Tibial nerve (tissue), 4 donors: ENCODE data around the gene KCNK1.

Experiments used
- EP300 ChIP-seq, 2 donors: sonication (generic); formaldehyde crosslinking; IDR thresholded peaks; one replicate each; pipeline ENCODE4 v1.6.1; 2017; ENCODE audit warnings: antibody characterized with exemption in 2 of 2, mild to moderate bottlenecking in 1 of 2
- POLR2A ChIP-seq, 2 donors: fragments of 450-650 bp; IDR thresholded peaks; one replicate each; pipeline ENCODE4 v1.6.1; 2017; ENCODE audit warnings: antibody characterized with exemption in 2 of 2, mild to moderate bottlenecking in 2 of 2, moderate library complexity in 2 of 2
- TF ChIP-seq, protein P1 (sequence below), 5 experiments: fragments of 200-600 bp in 3 of 5; fragments of 450-650 bp in 2 of 5; sonication (generic) in 3 of 5; IDR thresholded peaks; one replicate each; pipeline ENCODE4 v1.5.1; 2016 to 2019; ENCODE audit warnings: antibody characterized with exemption in 5 of 5, mild to moderate bottlenecking in 3 of 5, moderate library complexity in 2 of 5

DNA sequence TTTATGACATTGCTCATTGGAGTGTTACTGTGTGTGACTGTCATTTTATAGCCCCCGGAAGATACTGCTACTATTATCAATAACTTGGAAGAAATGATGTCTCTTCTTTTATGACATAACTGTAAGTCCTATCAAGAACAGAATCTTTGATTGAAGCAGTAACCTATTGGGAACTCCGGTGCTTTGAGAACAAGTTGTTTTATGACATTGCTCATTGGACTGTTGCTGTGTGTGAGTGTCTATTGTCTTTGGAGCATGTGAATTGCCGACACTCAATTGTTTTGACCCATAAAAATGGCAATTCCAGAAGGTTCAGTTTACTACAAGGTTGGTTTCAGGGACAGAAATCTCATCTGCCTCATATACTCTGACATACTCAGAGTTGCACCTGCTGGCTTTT, 8.0 kb downstream of the KCNK1 start:
- TF ChIP-seq, protein P1, sequence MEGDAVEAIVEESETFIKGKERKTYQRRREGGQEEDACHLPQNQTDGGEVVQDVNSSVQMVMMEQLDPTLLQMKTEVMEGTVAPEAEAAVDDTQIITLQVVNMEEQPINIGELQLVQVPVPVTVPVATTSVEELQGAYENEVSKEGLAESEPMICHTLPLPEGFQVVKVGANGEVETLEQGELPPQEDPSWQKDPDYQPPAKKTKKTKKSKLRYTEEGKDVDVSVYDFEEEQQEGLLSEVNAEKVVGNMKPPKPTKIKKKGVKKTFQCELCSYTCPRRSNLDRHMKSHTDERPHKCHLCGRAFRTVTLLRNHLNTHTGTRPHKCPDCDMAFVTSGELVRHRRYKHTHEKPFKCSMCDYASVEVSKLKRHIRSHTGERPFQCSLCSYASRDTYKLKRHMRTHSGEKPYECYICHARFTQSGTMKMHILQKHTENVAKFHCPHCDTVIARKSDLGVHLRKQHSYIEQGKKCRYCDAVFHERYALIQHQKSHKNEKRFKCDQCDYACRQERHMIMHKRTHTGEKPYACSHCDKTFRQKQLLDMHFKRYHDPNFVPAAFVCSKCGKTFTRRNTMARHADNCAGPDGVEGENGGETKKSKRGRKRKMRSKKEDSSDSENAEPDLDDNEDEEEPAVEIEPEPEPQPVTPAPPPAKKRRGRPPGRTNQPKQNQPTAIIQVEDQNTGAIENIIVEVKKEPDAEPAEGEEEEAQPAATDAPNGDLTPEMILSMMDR (IDR thresholded peaks at IDR 0.05) = no peak
- TF ChIP-seq EP300 (IDR thresholded peaks at IDR 0.05) (no peak), POLR2A (IDR thresholded peaks at IDR 0.05) (no peak)
